ENCODE data around the gene BACH1.

BACH1 gene

DNA sequence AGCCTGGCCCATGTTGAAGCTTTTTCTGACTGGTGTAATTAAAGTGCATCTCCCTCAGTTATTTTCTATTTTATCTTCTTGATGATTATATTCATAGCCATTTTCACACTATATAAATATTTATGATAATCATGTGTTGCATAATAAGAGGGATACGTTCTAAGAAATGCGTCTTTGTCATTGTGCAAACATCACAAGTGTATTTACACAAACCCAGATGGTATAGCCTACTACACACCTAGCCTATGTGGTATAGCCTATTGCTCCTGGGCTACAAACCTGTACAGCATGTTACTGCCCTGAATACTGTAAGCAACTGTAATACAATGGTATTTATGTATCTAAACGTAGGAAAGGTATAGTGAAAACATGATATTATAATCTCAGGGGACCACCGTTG lies 88.1 kb downstream of the BACH1 start:
- H3K9ac ChIP-seq (ENCODE audit: low read depth in 1 of 2, low read length in 2 of 2) = no peak overlapping the region
- H3K4me3 ChIP-seq (ENCODE audit: low read length in 2 of 2) = no peak overlapping the region
- H3K4me1 ChIP-seq (ENCODE audit: control insufficient read depth in 2 of 2, insufficient read depth in 2 of 2, low read length in 2 of 2) = peaks cover 0 to 5% of the 10 kb centered on the region in 2 donors
- H3K27ac ChIP-seq (ENCODE audit: low read depth in 2 of 2, low read length in 2 of 2) = no peak overlapping the region
- no peaks in the 10 kb centered on the region for H3K9me3 ChIP-seq (ENCODE audit: control insufficient read depth in 2 of 2, low read length in 2 of 2)
- H3K27me3 ChIP-seq (ENCODE audit: control insufficient read depth in 2 of 2, insufficient read depth in 2 of 2, low read length in 2 of 2) = no peaks in the 10 kb centered on the region
- H3K36me3 ChIP-seq (ENCODE audit: control insufficient read depth in 2 of 2, insufficient read depth in 2 of 2, low read length in 2 of 2) = no peaks in the 10 kb centered on the region

- H3K36me3 ChIP-seq (ENCODE audit: control insufficient read depth in 2 of 2, insufficient read depth in 2 of 2, low read length in 2 of 2) = no peaks in the 10 kb centered on the region
- no peak overlapping the region for H3K27ac ChIP-seq (ENCODE audit: low read depth in 2 of 2, low read length in 2 of 2)
- no peak overlapping the region for H3K4me3 ChIP-seq (ENCODE audit: low read length in 2 of 2)
- H3K9ac ChIP-seq (ENCODE audit: low read depth in 1 of 2, low read length in 2 of 2) = no peak overlapping the region
- H3K27me3 ChIP-seq (ENCODE audit: control insufficient read depth in 2 of 2, insufficient read depth in 2 of 2, low read length in 2 of 2) = no peaks in the 10 kb centered on the region
- no peaks in the 10 kb centered on the region for H3K9me3 ChIP-seq (ENCODE audit: control insufficient read depth in 2 of 2, low read length in 2 of 2)
- peaks cover 0 to 5% of the 10 kb centered on the region in 2 donors for H3K4me1 ChIP-seq (ENCODE audit: control insufficient read depth in 2 of 2, insufficient read depth in 2 of 2, low read length in 2 of 2)
Observed at GRCh38 chr21:29387598-29387997, 88.9 kb downstream of the BACH1 start.

- H3K36me3 ChIP-seq (ENCODE audit: control insufficient read depth in 2 of 2, insufficient read depth in 2 of 2, low read length in 2 of 2) = no peaks in the 10 kb centered on the region
- no peak overlapping the region for H3K4me3 ChIP-seq (ENCODE audit: low read length in 2 of 2)
- no peaks in the 10 kb centered on the region for H3K27me3 ChIP-seq (ENCODE audit: control insufficient read depth in 2 of 2, insufficient read depth in 2 of 2, low read length in 2 of 2)
- no peak overlapping the region for H3K27ac ChIP-seq (ENCODE audit: low read depth in 2 of 2, low read length in 2 of 2)
- H3K9me3 ChIP-seq (ENCODE audit: control insufficient read depth in 2 of 2, low read length in 2 of 2) = no peaks in the 10 kb centered on the region
- H3K9ac ChIP-seq (ENCODE audit: low read depth in 1 of 2, low read length in 2 of 2) = no peak overlapping the region
- peaks cover 0 to 5% of the 10 kb centered on the region in 2 donors for H3K4me1 ChIP-seq (ENCODE audit: control insufficient read depth in 2 of 2, insufficient read depth in 2 of 2, low read length in 2 of 2)
Observed at GRCh38 chr21:29389136-29389535, 90.4 kb downstream of the BACH1 start.

DNA sequence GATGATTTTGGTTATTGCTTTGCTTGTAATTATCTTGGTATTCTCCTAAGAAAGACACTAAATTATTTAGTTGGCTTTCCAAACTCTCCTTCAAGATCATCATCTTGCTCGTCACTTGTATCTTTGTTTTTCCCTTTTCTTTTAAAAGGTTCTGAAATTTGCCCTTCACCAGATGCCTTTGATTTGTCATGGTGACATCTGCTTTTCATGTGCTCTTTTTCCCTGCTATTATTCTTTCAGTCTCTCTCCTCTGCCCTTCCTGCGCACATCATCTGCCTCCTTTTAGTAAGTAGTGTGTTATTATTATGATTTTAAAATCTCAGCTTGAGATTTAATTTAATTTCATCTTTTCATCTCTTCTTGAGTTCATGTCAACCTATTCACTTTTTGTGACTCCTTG lies 92.1 kb downstream of the BACH1 start:
- Histone ChIP-seq H3K4me3 (ENCODE audit: low read length in 2 of 2) (no peak overlapping the region), H3K4me1 (ENCODE audit: control insufficient read depth in 2 of 2, insufficient read depth in 2 of 2, low read length in 2 of 2) (no peaks in the 10 kb centered on the region), H3K9ac (ENCODE audit: low read depth in 1 of 2, low read length in 2 of 2) (no peak overlapping the region), H3K9me3 (ENCODE audit: control insufficient read depth in 2 of 2, low read length in 2 of 2) (no peaks in the 10 kb centered on the region), H3K27ac (ENCODE audit: low read depth in 2 of 2, low read length in 2 of 2) (no peak overlapping the region), H3K27me3 (ENCODE audit: control insufficient read depth in 2 of 2, insufficient read depth in 2 of 2, low read length in 2 of 2) (no peaks in the 10 kb centered on the region), H3K36me3 (ENCODE audit: control insufficient read depth in 2 of 2, insufficient read depth in 2 of 2, low read length in 2 of 2) (no peaks in the 10 kb centered on the region)

DNA sequence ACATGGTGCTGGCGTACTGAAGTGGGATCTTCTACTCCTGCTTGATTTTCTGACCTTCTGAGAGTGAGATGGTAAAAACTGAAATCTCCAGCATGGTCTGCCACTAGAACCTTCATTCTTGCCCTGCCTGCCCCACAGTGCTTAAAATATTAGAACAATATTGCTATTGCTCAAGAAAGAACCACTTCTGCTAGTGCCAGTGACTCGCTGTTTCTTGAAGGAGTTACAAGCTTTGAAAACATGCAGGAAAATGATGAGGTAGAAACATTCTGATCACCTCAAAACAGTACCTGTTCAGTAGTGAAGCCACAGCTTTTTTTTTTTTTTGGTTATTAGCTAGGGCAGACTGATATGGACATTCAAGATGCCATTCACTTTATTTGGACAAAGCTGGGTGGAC lies 95.3 kb downstream of the BACH1 start:
- no peak overlapping the region for H3K4me3 ChIP-seq (ENCODE audit: low read length in 2 of 2)
- no peak overlapping the region for H3K27ac ChIP-seq (ENCODE audit: low read depth in 2 of 2, low read length in 2 of 2)

More for the DNA sequence above, 95.3 kb downstream of the BACH1 start:
- Histone ChIP-seq H3K27me3 (ENCODE audit: control insufficient read depth in 2 of 2, insufficient read depth in 2 of 2, low read length in 2 of 2) (no peaks in the 10 kb centered on the region), H3K36me3 (ENCODE audit: control insufficient read depth in 2 of 2, insufficient read depth in 2 of 2, low read length in 2 of 2) (no peaks in the 10 kb centered on the region), H3K9ac (ENCODE audit: low read depth in 1 of 2, low read length in 2 of 2) (no peak overlapping the region), H3K9me3 (ENCODE audit: control insufficient read depth in 2 of 2, low read length in 2 of 2) (no peaks in the 10 kb centered on the region), H3K4me1 (ENCODE audit: control insufficient read depth in 2 of 2, insufficient read depth in 2 of 2, low read length in 2 of 2) (no peaks in the 10 kb centered on the region)
